Keratinocyte (primary cell): ENCODE measurements around the gene ITFG1. TPM values are rescaled to one million over a fixed set of nuclear protein-coding genes. Genes with fewer than 3 reads are reported as not detected.

Experiments
- DNase-seq: peaks from one replicate; pipeline ENCODE4 v3.0.0-alpha.2; 2011; ENCODE audit warnings: low read depth, missing footprints, low spot score
- FAIRE-seq: peaks from 2 replicates; lab custom pipeline; 2011; peaks lifted over from hg19 to GRCh38; lab: Jason Lieb, UNC
- H2AFZ ChIP-seq: 2 replicates; pipeline ENCODE4 v1.6.0; 2012; ENCODE audit warnings: low read length, control low read depth, inconsistent platforms; ENCODE audit not compliant: control insufficient read depth
- H3K27ac ChIP-seq: 2 replicates; pipeline ENCODE4 v1.5.1; 2011; ENCODE audit warnings: low read length; ENCODE audit not compliant: control insufficient read depth, insufficient read depth
- H3K27me3 ChIP-seq: 3 replicates; pipeline ENCODE4 v1.6.0; 2011; ENCODE audit warnings: low read length; ENCODE audit not compliant: control insufficient read depth, insufficient read depth; ENCODE audit errors: extremely low read depth
- H3K36me3 ChIP-seq, 2 experiments: 2 replicates in 1 of 2; 3 replicates in 1 of 2; pipeline ENCODE4 v1.5.1; 2011; ENCODE audit warnings: low read length in 2 of 2, mild to moderate bottlenecking in 1 of 2; ENCODE audit not compliant: control insufficient read depth in 2 of 2, insufficient read depth in 2 of 2; ENCODE audit errors: extremely low read depth in 1 of 2
- H3K4me1 ChIP-seq: 3 replicates; pipeline ENCODE4 v1.5.1; 2011; ENCODE audit warnings: low read length; ENCODE audit not compliant: control insufficient read depth, insufficient read depth; ENCODE audit errors: extremely low read depth
- H3K4me2 ChIP-seq: 3 replicates; pipeline ENCODE4 v1.6.0; 2011; ENCODE audit warnings: low read depth, low read length; ENCODE audit not compliant: control insufficient read depth, insufficient read depth; ENCODE audit errors: extremely low read depth
- H3K4me3 ChIP-seq, 3 experiments: fragments of 200-600 bp in 1 of 3; sonication (generic) in 1 of 3; 2 replicates in 2 of 3; 3 replicates in 1 of 3; pipeline ENCODE4 v1.5.1; 2011 to 2016; ENCODE audit warnings: low read length in 3 of 3, mild to moderate bottlenecking in 3 of 3, control low read depth in 2 of 3, inconsistent platforms in 1 of 3, low read depth in 1 of 3, mixed read lengths in 1 of 3, mixed run types in 1 of 3, moderate library complexity in 1 of 3; ENCODE audit not compliant: control insufficient read depth in 2 of 3, insufficient read depth in 2 of 3; ENCODE audit errors: extremely low read depth in 1 of 3
- H3K79me2 ChIP-seq: 2 replicates; pipeline ENCODE4 v1.6.0; 2012; ENCODE audit warnings: low read length; ENCODE audit not compliant: control insufficient read depth, insufficient read depth
- H3K9ac ChIP-seq: 3 replicates; pipeline ENCODE4 v1.6.0; 2011; ENCODE audit warnings: low read length; ENCODE audit not compliant: control insufficient read depth, insufficient read depth; ENCODE audit errors: extremely low read depth
- H3K9me1 ChIP-seq: 3 replicates; pipeline ENCODE4 v1.6.0; 2011; ENCODE audit warnings: low read length; ENCODE audit not compliant: control insufficient read depth, insufficient read depth; ENCODE audit errors: extremely low read depth
- H3K9me3 ChIP-seq: 2 replicates; pipeline ENCODE4 v1.5.1; 2012; ENCODE audit warnings: low read depth, low read length; ENCODE audit not compliant: control insufficient read depth
- H4K20me1 ChIP-seq: 3 replicates; pipeline ENCODE4 v1.6.0; 2011; ENCODE audit warnings: low read length; ENCODE audit not compliant: control insufficient read depth, insufficient read depth; ENCODE audit errors: extremely low read depth
- CTCF ChIP-seq, 3 experiments: IDR thresholded peaks in 1 of 3; conservative IDR thresholded peaks in 1 of 3; optimal IDR thresholded peaks in 1 of 3; 2 replicates in 2 of 3; 3 replicates in 1 of 3; pipeline versions ENCODE3 to v1.5.1; 2011; ENCODE audit warnings: low read length in 3 of 3, mild to moderate bottlenecking in 3 of 3, moderate library complexity in 2 of 3, control low read depth in 1 of 3, inconsistent platforms in 1 of 3; ENCODE audit not compliant: insufficient read depth in 2 of 3; ENCODE audit errors: extremely low read depth in 1 of 3
- EZH2 ChIP-seq: IDR thresholded peaks from one replicate; pipeline ENCODE4 v1.6.1; 2012; ENCODE audit warnings: inconsistent platforms, mild to moderate bottlenecking, low read length, moderate library complexity
- dilution Hi-C: fragments of 300-500 bp; cut with MboI; formaldehyde crosslinking; loops from one replicate; pipeline ENCODE4 v1.7.0; 2020; ENCODE audit warnings: low sequenced_read_pairs; ENCODE audit not compliant: extremely low pct_ligation_motif_present
- polyA plus RNA-seq, 5 experiments: library from polyadenylated mRNA; depleted of rRNA in 3 of 5; stranded (reverse) in 3 of 5; stranded (forward) in 1 of 5; unstranded in 1 of 5; fragments of >200 nt; gene quantifications; 1 replicate in 1 of 5; 2 replicates in 3 of 5; 3 replicates in 1 of 5; pipeline versions ENCODE4 v1.2.1 to v1.2.3, GENCODE V29; 2011 to 2012; ENCODE audit warnings: missing spikeins in 2 of 5, low read depth in 1 of 5, low replicate concordance in 1 of 5

Gene ITFG1
- polyA plus RNA-seq, 1 donor (not counting 4 experiments of a cell fraction or from before 2014, with no cell fraction given) = 83.8 TPM

GRCh38 chr16:47370536-47370935 is 90.3 kb downstream of the ITFG1 start:
- no peaks in the 10 kb centered on the region for H3K9me1 ChIP-seq
- H3K4me2 ChIP-seq = no peak overlapping the region
- no peaks in the 10 kb centered on the region for H3K9me3 ChIP-seq
- H3K27me3 ChIP-seq = no peaks in the 10 kb centered on the region
- no peak overlapping the region for H2AFZ ChIP-seq
- no peak for DNase-seq
- no peak overlapping the region for H3K4me3 ChIP-seq
- H4K20me1 ChIP-seq = no peaks in the 10 kb centered on the region
- no peak overlapping the region for H3K9ac ChIP-seq
- no peaks in the 10 kb centered on the region for H3K4me1 ChIP-seq
- dilution Hi-C loops = no loop called here
- H3K36me3 ChIP-seq = peaks cover 0 to 2% of the 10 kb centered on the region in 2 experiments
- TF ChIP-seq EZH2 (no peak), CTCF (optimal IDR thresholded peaks at IDR 0.05 in 1 of 3, IDR thresholded peaks at IDR 0.05 in 1 of 3, conservative IDR thresholded peaks at IDR 0.05 in 1 of 3; ENCODE audit: extremely low read depth in 1 of 3, insufficient read depth in 2 of 3, low read length in 3 of 3) (no peak)
- H3K27ac ChIP-seq = no peak overlapping the region
- no peak for FAIRE-seq
- H3K79me2 ChIP-seq = no peaks in the 10 kb centered on the region

GRCh38 chr16:47366228-47366627 is 94.6 kb downstream of the ITFG1 start:
- Histone ChIP-seq H3K9ac (no peak overlapping the region), H4K20me1 (no peaks in the 10 kb centered on the region), H3K9me1 (no peaks in the 10 kb centered on the region), H3K4me3 (no peak overlapping the region), H3K4me2 (no peak overlapping the region), H3K27me3 (no peaks in the 10 kb centered on the region), H3K27ac (no peak overlapping the region), H3K79me2 (no peaks in the 10 kb centered on the region), H3K4me1 (no peaks in the 10 kb centered on the region), H3K9me3 (no peaks in the 10 kb centered on the region), H3K36me3 (peaks cover 0 to 5% of the 10 kb centered on the region in 2 experiments), H2AFZ (no peak overlapping the region)
- TF ChIP-seq EZH2 (no peak), CTCF (optimal IDR thresholded peaks at IDR 0.05 in 1 of 3, IDR thresholded peaks at IDR 0.05 in 1 of 3, conservative IDR thresholded peaks at IDR 0.05 in 1 of 3; ENCODE audit: extremely low read depth in 1 of 3, insufficient read depth in 2 of 3, low read length in 3 of 3) (no peak)
- DNase-seq (no peak), FAIRE-seq (no peak)
- dilution Hi-C loops = no loop called here
